NT2/D1 (cell line): Measurements from ENCODE around the gene OR9A2.

Experiments
- SUZ12 ChIP-seq: IDR thresholded peaks from 2 replicates; pipeline ENCODE4 v1.6.1; 2011; ENCODE audit not compliant: insufficient read length, insufficient read depth; ENCODE audit errors: extremely low read depth
- YY1 ChIP-seq: IDR thresholded peaks from 2 replicates; pipeline ENCODE4 v1.6.1; 2011; ENCODE audit not compliant: insufficient read length, insufficient read depth

DNA sequence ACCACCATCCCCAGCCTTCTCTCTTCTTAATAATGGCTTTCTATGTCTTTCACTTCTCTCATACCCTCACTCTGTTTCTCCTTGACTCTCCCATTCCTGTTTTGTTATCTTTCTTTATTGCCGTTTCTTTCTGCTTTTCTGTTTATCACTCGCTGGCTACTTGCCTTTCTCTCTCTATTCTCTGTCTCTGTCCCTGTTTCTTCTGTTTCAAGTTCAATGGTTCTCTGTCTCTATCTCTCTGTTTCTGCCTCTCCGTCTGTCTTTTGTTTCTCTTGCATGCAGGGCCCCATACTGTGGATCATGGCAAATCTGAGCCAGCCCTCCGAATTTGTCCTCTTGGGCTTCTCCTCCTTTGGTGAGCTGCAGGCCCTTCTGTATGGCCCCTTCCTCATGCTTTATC, 25.1 kb upstream of the OR9A2 start, which contains the start of gene OR6V1:
- no peak for TF ChIP-seq SUZ12
- TF ChIP-seq YY1 = no peak
